Activated T-helper 1 cell treated with anti-CD3 and anti-CD28 coated beads, Interleukin-12 subunit alpha, Interleukin-12 subunit beta, Interleukin-2, Interleukin-4 antibody, amounts not matched to agents 30 ng/mL and 10 ng/mL and 1 ng/mL, durations not matched to agents 14 hours and 24 hours and 36 hours (primary cell): ENCODE results near the gene PPP2R2D. TPM values are rescaled to one million over a fixed set of nuclear protein-coding genes. Genes with fewer than 3 reads are reported as not detected.

ENCODE experiments used
- DNase-seq: peaks from one replicate; pipeline ENCODE4 v3.0.0; 2021; ENCODE audit warnings: low spot score
- H3K27ac Mint-ChIP-seq: one replicate; pipeline ENCODE4 v1.8.0; 2021; ENCODE audit warnings: mild to moderate bottlenecking, mixed read lengths
- H3K27me3 Mint-ChIP-seq: one replicate; pipeline ENCODE4 v1.8.0; 2022; ENCODE audit warnings: mild to moderate bottlenecking, moderate library complexity, mixed read lengths; ENCODE audit not compliant: insufficient read depth
- H3K36me3 Mint-ChIP-seq: one replicate; pipeline ENCODE4 v1.8.0; 2021; ENCODE audit warnings: low read depth, mixed read lengths
- H3K4me1 Mint-ChIP-seq: one replicate; pipeline ENCODE4 v1.8.0; 2021; ENCODE audit warnings: low read depth, mixed read lengths
- H3K4me3 Mint-ChIP-seq: one replicate; pipeline ENCODE4 v1.8.0; 2021; ENCODE audit warnings: mild to moderate bottlenecking, moderate library complexity, mixed read lengths
- H3K9me3 Mint-ChIP-seq: one replicate; pipeline ENCODE4 v1.8.0; 2021; ENCODE audit warnings: mixed read lengths
- intact Hi-C: fragments of 100-400 bp; cut with micrococcal nuclease; formaldehyde crosslinking; loops from one replicate; pipeline ENCODE4 v1.15.1; 2024
- total RNA-seq: library from RNA; stranded (reverse); gene quantifications from 2 replicates; pipeline ENCODE4 v1.2.3, GENCODE V29; 2022

PPP2R2D gene
- total RNA-seq, 1 donor from 2014 or later: 37.6 TPM

GRCh38 chr10:131921184-131921583 is 20.4 kb downstream of the PPP2R2D start:
- no peak overlapping the region for H3K27ac Mint-ChIP-seq

GRCh38 chr10:131923038-131923756 is 22.4 kb downstream of the PPP2R2D start:
- Mint-ChIP-seq H3K27ac (peak overlapping the region; percentile 52), H3K4me1 (peaks cover 74% of the 10 kb centered on the region), H3K9me3 (peaks cover 40% of the 10 kb centered on the region), H3K36me3 (peaks cover 44% of the 10 kb centered on the region), H3K27me3 (no peaks in the 10 kb centered on the region), H3K4me3 (no peak overlapping the region)
- no peak for DNase-seq
- intact Hi-C loops: no loop called here

More at GRCh38 chr10:131921184-131921583, 20.4 kb downstream of the PPP2R2D start:
- H3K27me3 Mint-ChIP-seq: no peaks in the 10 kb centered on the region
- peaks cover 55% of the 10 kb centered on the region for H3K9me3 Mint-ChIP-seq
- peaks cover 63% of the 10 kb centered on the region for H3K4me1 Mint-ChIP-seq
- intact Hi-C loops: no loop called here
- H3K36me3 Mint-ChIP-seq: peaks cover 52% of the 10 kb centered on the region
- DNase-seq: no peak
- no peak overlapping the region for H3K4me3 Mint-ChIP-seq

GRCh38 chr10:131925011-131925649 is 24.3 kb downstream of the PPP2R2D start:
- peaks cover 74% of the 10 kb centered on the region for H3K4me1 Mint-ChIP-seq
- peaks cover 32% of the 10 kb centered on the region for H3K36me3 Mint-ChIP-seq
- intact Hi-C loops: no loop called here
- no peak for DNase-seq
- peak overlapping the region; percentile 8 for H3K27ac Mint-ChIP-seq
- no peak overlapping the region for H3K4me3 Mint-ChIP-seq
- H3K9me3 Mint-ChIP-seq: peaks cover 21% of the 10 kb centered on the region
- no peaks in the 10 kb centered on the region for H3K27me3 Mint-ChIP-seq

DNA sequence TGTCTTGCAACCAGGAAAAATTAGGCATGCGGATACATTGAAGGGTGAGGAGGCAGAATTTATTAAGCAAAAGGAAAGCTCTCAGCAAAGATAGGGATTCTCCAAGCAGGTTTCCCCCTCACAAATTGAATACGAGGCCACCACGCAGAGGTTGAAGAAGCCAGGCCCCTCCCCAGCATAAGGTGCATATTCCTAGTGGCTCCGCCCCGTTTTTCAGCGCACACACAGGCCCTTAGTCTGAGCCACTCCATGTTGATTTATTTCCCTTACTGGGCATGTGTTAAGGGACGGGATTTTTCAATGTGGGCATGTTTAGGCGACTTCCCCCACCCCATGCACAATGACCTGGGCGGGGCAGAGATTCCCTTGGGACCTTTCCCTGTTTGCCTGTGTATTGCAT is 24.9 kb downstream of the PPP2R2D start:
- no peak for DNase-seq
- H3K36me3 Mint-ChIP-seq: peaks cover 32% of the 10 kb centered on the region
- H3K4me1 Mint-ChIP-seq: peaks cover 74% of the 10 kb centered on the region
- no peak overlapping the region for H3K27ac Mint-ChIP-seq
- no peaks in the 10 kb centered on the region for H3K27me3 Mint-ChIP-seq
- no peak overlapping the region for H3K4me3 Mint-ChIP-seq
- intact Hi-C loops: no loop called here
- H3K9me3 Mint-ChIP-seq: peaks cover 17% of the 10 kb centered on the region

- Mint-ChIP-seq H3K27ac (no peak overlapping the region), H3K4me1 (peaks cover 74% of the 10 kb centered on the region), H3K4me3 (no peak overlapping the region), H3K9me3 (peaks cover 12% of the 10 kb centered on the region), H3K36me3 (peaks cover 33% of the 10 kb centered on the region), H3K27me3 (no peaks in the 10 kb centered on the region)
- intact Hi-C loops: no loop called here
- no peak for DNase-seq
Observed at GRCh38 chr10:131926253-131926652, 25.4 kb downstream of the PPP2R2D start.

- Mint-ChIP-seq H3K36me3 (peaks cover 30% of the 10 kb centered on the region), H3K27ac (peak overlapping the region; percentile 66), H3K4me3 (peak overlapping the region; percentile 45), H3K9me3 (peaks cover 12% of the 10 kb centered on the region), H3K4me1 (peaks cover 72% of the 10 kb centered on the region), H3K27me3 (no peaks in the 10 kb centered on the region)
- no peak for DNase-seq
- intact Hi-C loops: no loop called here
Observed at GRCh38 chr10:131926743-131927595, 26.2 kb downstream of the PPP2R2D start.

DNA sequence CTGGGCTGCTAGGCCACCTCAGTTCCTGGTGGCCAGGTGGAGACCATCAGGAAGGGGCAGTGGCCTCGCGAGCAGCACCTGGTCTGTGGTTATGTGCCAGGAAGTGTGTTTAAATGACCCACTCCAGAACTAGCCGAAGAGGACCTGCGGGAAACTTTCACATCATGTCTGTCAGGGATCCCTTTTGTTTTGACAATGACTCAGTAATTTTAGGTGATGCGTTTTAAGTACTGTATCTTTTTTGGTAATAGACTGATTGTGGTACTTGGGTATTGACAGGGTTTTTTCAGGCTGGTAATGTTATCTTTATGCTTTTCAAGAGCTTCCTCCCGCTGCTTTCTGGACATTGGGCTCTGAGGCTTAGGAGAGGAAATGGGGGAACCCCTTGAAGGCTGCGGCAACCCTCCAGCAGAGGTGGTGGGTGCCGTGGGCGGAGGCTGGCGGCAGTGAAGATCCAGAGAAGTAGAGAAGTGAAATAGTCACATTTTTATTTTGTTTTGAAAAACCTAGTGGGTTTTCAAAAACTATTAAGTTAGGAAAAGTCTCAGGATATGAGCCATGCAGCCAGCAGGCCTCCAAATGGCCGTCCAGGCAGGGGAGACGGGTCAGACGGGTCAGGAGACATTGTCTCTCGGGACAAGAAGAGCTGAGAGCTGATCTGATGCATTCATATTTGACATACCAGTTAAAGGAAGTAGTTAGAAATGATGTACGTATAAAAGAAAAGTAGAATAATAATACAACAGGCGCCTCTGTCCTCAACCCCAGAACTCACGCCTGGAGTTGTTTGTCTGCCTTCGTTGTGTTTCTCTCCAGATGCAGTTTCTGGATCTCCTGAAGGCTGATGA is 27.7 kb downstream of the PPP2R2D start:
- Mint-ChIP-seq H3K9me3 (peaks cover 8% of the 10 kb centered on the region), H3K4me1 (peaks cover 65% of the 10 kb centered on the region), H3K4me3 (peak overlapping the region; percentile 34), H3K27me3 (no peaks in the 10 kb centered on the region), H3K36me3 (peaks cover 25% of the 10 kb centered on the region), H3K27ac (peak overlapping the region; percentile 85)
- DNase-seq: peak; percentile 31
- intact Hi-C loops: loop anchor here (1.0 to 2.0 kb wide), 3 partner anchors 8 to 54 kb away; partner anchors contain the start of gene PPP2R2D

- intact Hi-C loops: loop anchor here (2.0 kb wide), 1 partner anchor 54 kb away; no protein-coding TSS in a partner anchor
- H3K4me1 Mint-ChIP-seq: peaks cover 65% of the 10 kb centered on the region
- H3K4me3 Mint-ChIP-seq: no peak overlapping the region
- H3K9me3 Mint-ChIP-seq: peaks cover 8% of the 10 kb centered on the region
- H3K36me3 Mint-ChIP-seq: peaks cover 25% of the 10 kb centered on the region
- H3K27ac Mint-ChIP-seq: peak overlapping the region; percentile 21
- DNase-seq: no peak
- H3K27me3 Mint-ChIP-seq: no peaks in the 10 kb centered on the region
Observed at GRCh38 chr10:131929122-131929845, 28.5 kb downstream of the PPP2R2D start.

- Mint-ChIP-seq H3K4me3 (no peak overlapping the region), H3K9me3 (peaks cover 5% of the 10 kb centered on the region), H3K27me3 (no peaks in the 10 kb centered on the region), H3K36me3 (peaks cover 21% of the 10 kb centered on the region), H3K4me1 (peaks cover 57% of the 10 kb centered on the region), H3K27ac (no peak overlapping the region)
- intact Hi-C loops: no loop called here
- DNase-seq: no peak
Observed at GRCh38 chr10:131930150-131930549, 29.3 kb downstream of the PPP2R2D start.

GRCh38 chr10:131930586-131931330 is 29.9 kb downstream of the PPP2R2D start:
- Mint-ChIP-seq H3K9me3 (no peaks in the 10 kb centered on the region), H3K27me3 (no peaks in the 10 kb centered on the region), H3K36me3 (peaks cover 16% of the 10 kb centered on the region), H3K4me1 (peaks cover 52% of the 10 kb centered on the region), H3K4me3 (no peak overlapping the region), H3K27ac (no peak overlapping the region)
- intact Hi-C loops: no loop called here
- DNase-seq: no peak

DNA sequence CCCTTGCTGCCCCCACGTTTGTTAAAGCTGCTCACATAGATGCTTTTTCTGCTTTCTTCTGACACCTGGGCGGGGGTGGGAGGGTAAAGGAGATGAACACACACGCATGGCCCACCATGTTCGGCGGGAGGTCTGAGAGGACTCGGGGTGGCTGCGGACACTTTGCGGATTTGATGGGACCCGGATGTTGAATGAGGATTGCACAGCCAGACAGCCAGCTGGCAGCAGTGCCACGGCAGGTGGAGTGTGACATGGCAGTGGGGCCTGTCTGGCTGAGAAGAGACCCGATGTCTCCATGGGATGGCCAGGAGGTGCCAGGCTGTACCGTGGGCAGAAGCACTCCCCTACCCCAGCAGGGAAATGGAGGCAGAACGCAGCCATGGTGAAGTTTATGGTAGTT is 31.2 kb downstream of the PPP2R2D start:
- Mint-ChIP-seq H3K4me1 (peaks cover 45% of the 10 kb centered on the region), H3K36me3 (peaks cover 16% of the 10 kb centered on the region), H3K4me3 (no peak overlapping the region), H3K27me3 (no peaks in the 10 kb centered on the region), H3K9me3 (no peaks in the 10 kb centered on the region), H3K27ac (no peak overlapping the region)
- intact Hi-C loops: no loop called here
- no peak for DNase-seq
